Astrocyte (in vitro differentiated cells and primary cell): ENCODE data around the gene MRTFA. TPM values are rescaled to one million over a fixed set of nuclear protein-coding genes. Genes with fewer than 3 reads are reported as not detected.
A peak's percentile ranks its signal among the peaks of the same experiment; 100 is the strongest.

ENCODE experiments used
- DNase-seq: peaks from one replicate; pipeline ENCODE4 v3.0.0-alpha.2; 2010; ENCODE audit warnings: low read depth
- FAIRE-seq: peaks from 2 replicates; lab custom pipeline; 2011; peaks lifted over from hg19 to GRCh38; lab: Jason Lieb, UNC
- H2AFZ ChIP-seq: 2 replicates; pipeline ENCODE4 v1.6.0; 2012; ENCODE audit warnings: low read depth, low read length, inconsistent platforms
- H3K27ac ChIP-seq: 2 replicates; pipeline ENCODE4 v1.5.1; 2011; ENCODE audit warnings: low read depth, low read length, inconsistent platforms
- H3K27me3 ChIP-seq: 2 replicates; pipeline ENCODE4 v1.6.0; 2011; ENCODE audit warnings: low read length, inconsistent platforms; ENCODE audit not compliant: insufficient read depth
- H3K36me3 ChIP-seq: 2 replicates; pipeline ENCODE4 v1.5.1; 2011; ENCODE audit warnings: low read length, inconsistent platforms; ENCODE audit not compliant: insufficient read depth
- H3K4me1 ChIP-seq: 2 replicates; pipeline ENCODE4 v1.5.1; 2011; ENCODE audit warnings: low read length, inconsistent platforms; ENCODE audit not compliant: insufficient read depth
- H3K4me2 ChIP-seq: 2 replicates; pipeline ENCODE4 v1.6.0; 2012; ENCODE audit warnings: low read length, inconsistent platforms
- H3K4me3 ChIP-seq: 2 replicates; pipeline ENCODE4 v1.5.1; 2011; ENCODE audit warnings: low read depth, mild to moderate bottlenecking, low read length, inconsistent platforms; ENCODE audit not compliant: insufficient read depth
- H3K79me2 ChIP-seq: 2 replicates; pipeline ENCODE4 v1.6.0; 2012; ENCODE audit warnings: mild to moderate bottlenecking, low read length, inconsistent platforms; ENCODE audit not compliant: insufficient read depth
- H3K9ac ChIP-seq: 2 replicates; pipeline ENCODE4 v1.6.0; 2012; ENCODE audit warnings: mild to moderate bottlenecking, low read length, inconsistent platforms
- H3K9me3 ChIP-seq: 2 replicates; pipeline ENCODE4 v1.5.1; 2012; ENCODE audit warnings: low read depth, mild to moderate bottlenecking, low read length, inconsistent platforms; ENCODE audit not compliant: insufficient read depth
- H4K20me1 ChIP-seq: 2 replicates; pipeline ENCODE4 v1.6.0; 2012; ENCODE audit warnings: low read length, inconsistent platforms; ENCODE audit not compliant: insufficient read depth
- H3K27ac Mint-ChIP-seq: one replicate; pipeline ENCODE4 v1.8.0; 2021; ENCODE audit warnings: mild to moderate bottlenecking, mixed read lengths; ENCODE audit not compliant: unreplicated experiment
- H3K27me3 Mint-ChIP-seq: one replicate; pipeline ENCODE4 v1.8.0; 2021; ENCODE audit warnings: low read depth, mixed read lengths; ENCODE audit not compliant: unreplicated experiment
- H3K36me3 Mint-ChIP-seq: one replicate; pipeline ENCODE4 v1.8.0; 2021; ENCODE audit warnings: low read depth, mixed read lengths; ENCODE audit not compliant: unreplicated experiment
- H3K4me1 Mint-ChIP-seq: one replicate; pipeline ENCODE4 v1.8.0; 2021; ENCODE audit warnings: low read depth, mixed read lengths; ENCODE audit not compliant: unreplicated experiment
- H3K4me3 Mint-ChIP-seq: one replicate; pipeline ENCODE4 v1.8.0; 2021; ENCODE audit warnings: mild to moderate bottlenecking, moderate library complexity, mixed read lengths; ENCODE audit not compliant: unreplicated experiment
- H3K9me3 Mint-ChIP-seq: one replicate; pipeline ENCODE4 v1.8.0; 2021; ENCODE audit warnings: mild to moderate bottlenecking, mixed read lengths; ENCODE audit not compliant: unreplicated experiment
- CTCF ChIP-seq: IDR thresholded peaks from 2 replicates; pipeline ENCODE4 v1.5.1; 2011; ENCODE audit warnings: low read depth, mild to moderate bottlenecking, inconsistent platforms, low read length, moderate library complexity; ENCODE audit not compliant: insufficient read depth
- EZH2 ChIP-seq: IDR thresholded peaks from 2 replicates; pipeline ENCODE4 v1.6.1; 2012; ENCODE audit warnings: mild to moderate bottlenecking, low read length, inconsistent platforms; ENCODE audit not compliant: insufficient read depth
- total RNA-seq: library from RNA; stranded (reverse); gene quantifications from 2 replicates; pipeline ENCODE4 v1.2.1, GENCODE V29; 2021

MRTFA gene
- total RNA-seq, 1 donor from 2014 or later = 74.3 TPM

- Histone ChIP-seq H3K4me3 (no peak overlapping the region), H2AFZ (no peak overlapping the region), H3K4me1 (peaks cover 7% of the 10 kb centered on the region), H3K27me3 (no peaks in the 10 kb centered on the region), H3K79me2 (peaks cover 98% of the 10 kb centered on the region), H3K4me2 (no peak overlapping the region), H4K20me1 (peaks cover 19% of the 10 kb centered on the region), H3K9ac (no peak overlapping the region), H3K27ac (no peak overlapping the region), H3K9me3 (no peaks in the 10 kb centered on the region), H3K36me3 (peaks cover 10% of the 10 kb centered on the region)
- Mint-ChIP-seq H3K9me3 (no peaks in the 10 kb centered on the region), H3K4me1 (peaks cover 11% of the 10 kb centered on the region), H3K4me3 (no peak overlapping the region), H3K36me3 (peaks cover 18% of the 10 kb centered on the region), H3K27me3 (no peaks in the 10 kb centered on the region), H3K27ac (no peak overlapping the region)
- no peak for TF ChIP-seq EZH2
- TF ChIP-seq CTCF = no peak
- FAIRE-seq (no peak), DNase-seq (no peak)
Observed at GRCh38 chr22:40518840-40519239, 117.7 kb downstream of the MRTFA start.

- TF ChIP-seq CTCF = no peak
- H2AFZ ChIP-seq = no peak overlapping the region
- FAIRE-seq (no peak), DNase-seq (no peak)
- no peaks in the 10 kb centered on the region for H3K9me3 ChIP-seq
- H3K27ac ChIP-seq = no peak overlapping the region
- peaks cover 95% of the 10 kb centered on the region for H3K79me2 ChIP-seq
- Mint-ChIP-seq H3K27me3 (no peaks in the 10 kb centered on the region), H3K4me3 (no peak overlapping the region), H3K4me1 (peaks cover 11% of the 10 kb centered on the region), H3K9me3 (no peaks in the 10 kb centered on the region), H3K27ac (no peak overlapping the region), H3K36me3 (peaks cover 14% of the 10 kb centered on the region)
- H4K20me1 ChIP-seq = peaks cover 11% of the 10 kb centered on the region
- no peak overlapping the region for H3K4me3 ChIP-seq
- no peak overlapping the region for H3K9ac ChIP-seq
- no peaks in the 10 kb centered on the region for H3K27me3 ChIP-seq
- peaks cover 14% of the 10 kb centered on the region for H3K4me1 ChIP-seq
- peaks cover 10% of the 10 kb centered on the region for H3K36me3 ChIP-seq
- no peak overlapping the region for H3K4me2 ChIP-seq
Observed at GRCh38 chr22:40517631-40518030, 118.9 kb downstream of the MRTFA start.

- DNase-seq (no peak), FAIRE-seq (peak; percentile 52)
- Histone ChIP-seq H3K79me2 (peaks cover 91% of the 10 kb centered on the region), H4K20me1 (peaks cover 10% of the 10 kb centered on the region), H3K27ac (no peak overlapping the region), H3K4me3 (no peak overlapping the region), H2AFZ (no peak overlapping the region), H3K9me3 (no peaks in the 10 kb centered on the region), H3K36me3 (peaks cover 10% of the 10 kb centered on the region), H3K4me1 (peaks cover 24% of the 10 kb centered on the region), H3K27me3 (no peaks in the 10 kb centered on the region), H3K4me2 (no peak overlapping the region), H3K9ac (no peak overlapping the region)
- no peak for TF ChIP-seq CTCF
- TF ChIP-seq EZH2 = no peak
- H3K27ac Mint-ChIP-seq = no peak overlapping the region
- H3K36me3 Mint-ChIP-seq = peaks cover 14% of the 10 kb centered on the region
- no peaks in the 10 kb centered on the region for H3K27me3 Mint-ChIP-seq
- H3K4me1 Mint-ChIP-seq = peaks cover 21% of the 10 kb centered on the region
- H3K9me3 Mint-ChIP-seq = no peaks in the 10 kb centered on the region
- H3K4me3 Mint-ChIP-seq = no peak overlapping the region
Observed at GRCh38 chr22:40516416-40516815, 120.1 kb downstream of the MRTFA start.
